Inferior parietal cortex (tissue), 1 donor: ENCODE data around the gene NUP93.

ENCODE experiments used
- DNase-seq: peaks from one replicate; pipeline ENCODE4 v3.0.0-alpha.2; 2016; ENCODE audit errors: extremely low spot score

The NUP93 gene

GRCh38 chr16:56817056-56817455, 87.1 kb downstream of the NUP93 start:
- DNase-seq: no peak

GRCh38 chr16:56817938-56818337, 88.0 kb downstream of the NUP93 start:
- no peak for DNase-seq

GRCh38 chr16:56823081-56823733, 93.3 kb downstream of the NUP93 start:
- DNase-seq: no peak

- no peak for DNase-seq
Observed at GRCh38 chr16:56824331-56824730, 94.4 kb downstream of the NUP93 start.

- no peak for DNase-seq
Observed at GRCh38 chr16:56824804-56825203, 94.9 kb downstream of the NUP93 start.

- DNase-seq: no peak
Observed at GRCh38 chr16:56825826-56826225, 95.9 kb downstream of the NUP93 start.

- no peak for DNase-seq
Observed at GRCh38 chr16:56828647-56829046, 98.7 kb downstream of the NUP93 start.

GRCh38 chr16:56830669-56831068, 100.7 kb downstream of the NUP93 start:
- DNase-seq: no peak

- DNase-seq: no peak
Observed at GRCh38 chr16:56832768-56833167, 102.8 kb downstream of the NUP93 start.

- DNase-seq: no peak
Observed at GRCh38 chr16:56833243-56833970, 103.5 kb downstream of the NUP93 start.

GRCh38 chr16:56835320-56835719, 105.4 kb downstream of the NUP93 start:
- no peak for DNase-seq

GRCh38 chr16:56836410-56837230, 106.7 kb downstream of the NUP93 start:
- DNase-seq: no peak

GRCh38 chr16:56838622-56839337, 108.9 kb downstream of the NUP93 start:
- no peak for DNase-seq

- DNase-seq: no peak
Observed at GRCh38 chr16:56841233-56841632, 111.3 kb downstream of the NUP93 start.

- DNase-seq: no peak
Observed at GRCh38 chr16:56841659-56842058, 111.7 kb downstream of the NUP93 start.

- DNase-seq: no peak
Observed at GRCh38 chr16:56842133-56842532, 112.2 kb downstream of the NUP93 start.

GRCh38 chr16:56844056-56844455, 114.1 kb downstream of the NUP93 start:
- DNase-seq: no peak

GRCh38 chr16:56847173-56847910, 117.4 kb downstream of the NUP93 start:
- DNase-seq: no peak

GRCh38 chr16:56848029-56848936, 118.4 kb downstream of the NUP93 start:
- no peak for DNase-seq
